Thyroid gland (tissue), 4 donors: ENCODE data around the gene TSPAN6. TPM values are rescaled to one million over a fixed set of nuclear protein-coding genes. Genes with fewer than 3 reads are reported as not detected.

Source experiments
- DNase-seq, 2 donors: peaks; one replicate each; pipeline ENCODE4 v3.0.0-alpha.2; 2019
- H3K27ac ChIP-seq, 3 donors: fragments of 200-600 bp; sonication (generic); 1 replicate in 2 of 3; 2 replicates in 1 of 3; pipeline ENCODE4 v1.5.1; 2016 to 2019; ENCODE audit warnings: mild to moderate bottlenecking in 1 of 3, moderate library complexity in 1 of 3
- H3K27me3 ChIP-seq: fragments of 200-600 bp; sonication (generic); one replicate; pipeline ENCODE4 v1.5.1; 2019
- H3K36me3 ChIP-seq, 2 donors: fragments of 200-600 bp; sonication (generic); one replicate each; pipeline ENCODE4 v1.5.1; 2016 to 2019
- H3K4me1 ChIP-seq, 2 donors: fragments of 200-600 bp; sonication (generic); one replicate each; pipeline ENCODE4 v1.5.1; 2017 to 2019
- H3K4me3 ChIP-seq, 3 donors: fragments of 200-600 bp; sonication (generic); replicated peaks in 1 of 3; 1 replicate in 2 of 3; 2 replicates in 1 of 3; pipeline ENCODE4 v1.5.1; 2016; ENCODE audit warnings: mild to moderate bottlenecking in 1 of 3
- H3K9me3 ChIP-seq: fragments of 200-600 bp; sonication (generic); one replicate; pipeline ENCODE4 v1.5.1; 2017
- POLR2A ChIP-seq, 2 donors: fragments of 450-650 bp; IDR thresholded peaks; one replicate each; pipeline ENCODE4 v1.6.1; 2017; ENCODE audit warnings: antibody characterized with exemption in 2 of 2, mild to moderate bottlenecking in 2 of 2, moderate library complexity in 1 of 2
- WGBS, 2 donors: methylation state at CpG; one replicate each; pipeline ENCODE4 v1.1.5; 2017; 5-methylcytosine and 5-hydroxymethylcytosine counted together
- intact Hi-C: fragments of 100-400 bp; cut with DNase I; formaldehyde crosslinking; loops from one replicate; pipeline ENCODE4 v1.15.1; 2023
- total RNA-seq, 4 donors: library from RNA; depleted of rRNA; stranded (reverse); fragments of >200 nt; gene quantifications; one replicate each; pipeline ENCODE4 v1.2.3, GENCODE V29; 2016
- TF ChIP-seq, protein P1 (sequence below), 6 experiments: fragments of 200-600 bp in 3 of 6; fragments of 450-650 bp in 3 of 6; sonication (generic) in 3 of 6; IDR thresholded peaks; one replicate each; pipeline ENCODE4 v1.5.1; 2016 to 2019; ENCODE audit warnings: antibody characterized with exemption in 6 of 6, mild to moderate bottlenecking in 2 of 6, inconsistent platforms in 1 of 6, moderate library complexity in 1 of 6

TSPAN6 gene
- total RNA-seq, 4 donors from 2014 or later = 33.5 to 45.9 (median 35.2) TPM

DNA sequence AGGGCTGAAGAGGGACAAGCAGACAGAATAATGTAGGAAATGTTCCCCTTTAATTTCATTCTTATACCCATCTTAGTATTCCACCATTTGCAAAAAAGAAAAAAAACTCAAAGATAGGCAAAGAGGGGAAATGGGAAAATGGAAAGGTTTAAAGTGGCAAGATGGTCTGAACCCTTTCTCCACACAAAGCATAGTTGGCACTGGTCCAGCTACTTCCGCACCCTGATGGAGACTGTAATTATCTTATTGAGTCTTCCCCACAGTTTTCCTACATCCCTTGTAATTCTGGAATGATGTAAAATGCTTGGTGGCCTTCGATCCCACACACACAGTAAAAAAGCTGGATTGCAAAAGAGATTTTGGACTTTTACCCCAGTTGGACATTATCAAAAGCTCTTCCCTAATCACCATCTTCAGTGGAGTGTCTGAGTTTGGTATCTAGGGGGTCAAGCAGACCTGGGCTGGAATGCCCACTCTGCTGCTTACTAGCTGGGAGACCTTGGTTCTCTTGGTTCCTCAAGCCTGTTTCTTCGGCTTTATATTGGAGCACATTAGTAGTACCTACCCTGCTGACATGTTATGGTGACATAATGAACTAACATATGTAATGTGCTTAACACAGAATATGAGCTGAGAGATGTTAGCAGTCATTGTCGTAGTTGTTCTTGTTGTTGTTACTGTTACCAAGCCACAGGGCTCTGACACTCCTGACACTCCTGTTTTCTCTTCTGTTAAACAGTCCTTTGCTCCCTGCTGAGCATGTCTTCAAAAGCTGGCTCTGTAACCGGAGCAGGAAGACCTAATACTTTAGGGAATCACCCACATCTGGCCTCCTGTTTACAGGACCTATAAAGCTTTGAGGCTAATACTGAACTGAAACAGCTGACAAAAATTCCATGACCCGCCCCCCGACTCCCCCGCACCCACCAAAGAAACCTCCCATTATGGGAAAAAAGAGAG is 12.1 kb upstream of the TSPAN6 start:
- H3K36me3 ChIP-seq = no peaks in the 10 kb centered on the region
- no peaks in the 10 kb centered on the region for H3K9me3 ChIP-seq
- TF ChIP-seq, protein P1, sequence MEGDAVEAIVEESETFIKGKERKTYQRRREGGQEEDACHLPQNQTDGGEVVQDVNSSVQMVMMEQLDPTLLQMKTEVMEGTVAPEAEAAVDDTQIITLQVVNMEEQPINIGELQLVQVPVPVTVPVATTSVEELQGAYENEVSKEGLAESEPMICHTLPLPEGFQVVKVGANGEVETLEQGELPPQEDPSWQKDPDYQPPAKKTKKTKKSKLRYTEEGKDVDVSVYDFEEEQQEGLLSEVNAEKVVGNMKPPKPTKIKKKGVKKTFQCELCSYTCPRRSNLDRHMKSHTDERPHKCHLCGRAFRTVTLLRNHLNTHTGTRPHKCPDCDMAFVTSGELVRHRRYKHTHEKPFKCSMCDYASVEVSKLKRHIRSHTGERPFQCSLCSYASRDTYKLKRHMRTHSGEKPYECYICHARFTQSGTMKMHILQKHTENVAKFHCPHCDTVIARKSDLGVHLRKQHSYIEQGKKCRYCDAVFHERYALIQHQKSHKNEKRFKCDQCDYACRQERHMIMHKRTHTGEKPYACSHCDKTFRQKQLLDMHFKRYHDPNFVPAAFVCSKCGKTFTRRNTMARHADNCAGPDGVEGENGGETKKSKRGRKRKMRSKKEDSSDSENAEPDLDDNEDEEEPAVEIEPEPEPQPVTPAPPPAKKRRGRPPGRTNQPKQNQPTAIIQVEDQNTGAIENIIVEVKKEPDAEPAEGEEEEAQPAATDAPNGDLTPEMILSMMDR (IDR thresholded peaks at IDR 0.05) = no peak
- no peak for TF ChIP-seq POLR2A (IDR thresholded peaks at IDR 0.05)
- peak overlapping the region; percentile 17 to 38 (median 26) for H3K27ac ChIP-seq
- no peak overlapping the region for H3K4me3 ChIP-seq
- intact Hi-C loops = no loop called here
- H3K27me3 ChIP-seq = no peaks in the 10 kb centered on the region
- 59 to 74% methylated on average over 8 of the region's 8 CpGs for WGBS, 2 donors
- no peak for DNase-seq
- no peaks in the 10 kb centered on the region for H3K4me1 ChIP-seq

DNA sequence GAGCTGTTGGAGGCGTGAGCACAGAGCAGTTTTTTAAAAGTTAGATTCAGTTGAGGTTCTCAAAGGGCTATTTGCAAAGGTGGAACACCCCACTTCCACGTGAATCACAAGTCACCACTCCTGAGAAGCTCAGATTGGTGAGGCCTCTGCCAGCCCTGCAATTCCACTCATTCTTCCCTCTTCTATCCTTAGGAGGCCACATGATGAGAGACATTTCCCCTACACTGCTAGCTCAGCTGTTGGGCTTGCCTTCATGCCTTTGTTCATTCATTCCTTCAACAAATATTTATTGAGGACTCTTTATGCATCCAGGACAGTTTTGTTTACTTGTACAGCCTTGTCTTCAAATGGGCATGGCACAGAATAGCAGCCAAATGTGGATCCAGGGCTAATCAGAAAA is 11.1 kb upstream of the TSPAN6 start:
- Histone ChIP-seq H3K4me3 (no peak overlapping the region), H3K36me3 (no peaks in the 10 kb centered on the region), H3K4me1 (no peaks in the 10 kb centered on the region), H3K9me3 (no peaks in the 10 kb centered on the region), H3K27me3 (no peaks in the 10 kb centered on the region), H3K27ac (no peak overlapping the region)
- 86 to 89% methylated on average over 2 of the region's 2 CpGs for WGBS, 2 donors
- intact Hi-C loops = no loop called here
- TF ChIP-seq POLR2A (IDR thresholded peaks at IDR 0.05) = no peak
- TF ChIP-seq, protein P1 (IDR thresholded peaks at IDR 0.05) = no peak
- no peak for DNase-seq

DNA sequence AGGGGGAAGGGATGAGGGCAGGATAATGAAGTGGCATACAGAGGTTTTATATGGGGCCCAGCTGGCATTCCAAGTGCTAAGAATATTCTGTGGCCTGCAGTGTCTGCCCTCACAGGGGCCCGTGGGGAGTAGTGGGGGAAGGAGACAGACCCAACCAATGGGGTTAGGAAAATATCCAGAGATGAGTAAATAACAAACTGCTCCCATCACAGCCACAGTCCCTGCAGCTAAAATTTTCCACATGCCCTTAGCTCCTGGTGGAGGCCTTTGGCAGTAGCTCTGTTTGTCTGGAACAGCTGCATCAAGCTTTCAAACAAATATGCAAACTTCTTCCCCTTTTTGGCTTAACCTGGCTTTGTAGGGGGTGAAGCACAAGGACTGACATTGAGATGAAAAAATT is 10.5 kb upstream of the TSPAN6 start:
- Histone ChIP-seq H3K4me1 (no peaks in the 10 kb centered on the region), H3K4me3 (no peak overlapping the region), H3K27me3 (no peaks in the 10 kb centered on the region), H3K9me3 (no peaks in the 10 kb centered on the region), H3K36me3 (no peaks in the 10 kb centered on the region), H3K27ac (peak overlapping the region in 1 of 3 donors; percentile 2)
- intact Hi-C loops = no loop called here
- no peak for DNase-seq
- 17 to 36% methylated on average over 1 of the region's 1 CpG for WGBS, 2 donors
- TF ChIP-seq POLR2A (IDR thresholded peaks at IDR 0.05) = no peak
- TF ChIP-seq, protein P1 (IDR thresholded peaks at IDR 0.05) = no peak

DNA sequence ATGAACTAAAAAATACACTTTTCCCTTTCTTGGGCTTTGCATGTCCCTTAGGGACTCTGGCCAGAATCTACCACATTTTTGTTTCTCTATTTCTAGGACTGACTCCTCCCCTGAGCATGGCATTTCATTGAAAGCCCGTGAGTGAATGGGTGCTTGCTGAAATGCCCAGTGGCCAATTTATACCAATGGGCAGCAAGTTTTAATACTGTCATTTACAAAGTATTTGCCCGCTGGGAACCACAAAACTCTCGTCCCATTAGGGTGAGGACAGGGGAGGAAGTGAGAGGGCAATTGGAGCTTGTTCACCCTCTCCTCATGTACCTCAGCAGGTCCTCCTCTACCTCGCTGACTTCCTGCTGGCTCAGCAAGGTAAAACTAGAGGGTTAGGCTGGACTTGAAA is 8.5 kb upstream of the TSPAN6 start:
- 59 to 86% methylated on average over 3 to 4 of the region's 4 CpGs for WGBS, 2 donors
- H3K9me3 ChIP-seq = no peaks in the 10 kb centered on the region
- H3K27ac ChIP-seq = peak overlapping the region in 1 of 3 donors; percentile 30
- no peak overlapping the region for H3K4me3 ChIP-seq
- H3K36me3 ChIP-seq = no peaks in the 10 kb centered on the region
- DNase-seq = no peak
- intact Hi-C loops = no loop called here
- TF ChIP-seq, protein P1 (IDR thresholded peaks at IDR 0.05) = no peak
- no peak for TF ChIP-seq POLR2A (IDR thresholded peaks at IDR 0.05)
- H3K27me3 ChIP-seq = no peaks in the 10 kb centered on the region
- H3K4me1 ChIP-seq = no peaks in the 10 kb centered on the region
